ENCODE data around the gene USP40. TPM values are rescaled to one million over a fixed set of nuclear protein-coding genes. Genes with fewer than 3 reads are reported as not detected.

Gene USP40
- total RNA-seq, 2 experiments from 2014 or later: 0.51 to 1.7 TPM

DNA sequence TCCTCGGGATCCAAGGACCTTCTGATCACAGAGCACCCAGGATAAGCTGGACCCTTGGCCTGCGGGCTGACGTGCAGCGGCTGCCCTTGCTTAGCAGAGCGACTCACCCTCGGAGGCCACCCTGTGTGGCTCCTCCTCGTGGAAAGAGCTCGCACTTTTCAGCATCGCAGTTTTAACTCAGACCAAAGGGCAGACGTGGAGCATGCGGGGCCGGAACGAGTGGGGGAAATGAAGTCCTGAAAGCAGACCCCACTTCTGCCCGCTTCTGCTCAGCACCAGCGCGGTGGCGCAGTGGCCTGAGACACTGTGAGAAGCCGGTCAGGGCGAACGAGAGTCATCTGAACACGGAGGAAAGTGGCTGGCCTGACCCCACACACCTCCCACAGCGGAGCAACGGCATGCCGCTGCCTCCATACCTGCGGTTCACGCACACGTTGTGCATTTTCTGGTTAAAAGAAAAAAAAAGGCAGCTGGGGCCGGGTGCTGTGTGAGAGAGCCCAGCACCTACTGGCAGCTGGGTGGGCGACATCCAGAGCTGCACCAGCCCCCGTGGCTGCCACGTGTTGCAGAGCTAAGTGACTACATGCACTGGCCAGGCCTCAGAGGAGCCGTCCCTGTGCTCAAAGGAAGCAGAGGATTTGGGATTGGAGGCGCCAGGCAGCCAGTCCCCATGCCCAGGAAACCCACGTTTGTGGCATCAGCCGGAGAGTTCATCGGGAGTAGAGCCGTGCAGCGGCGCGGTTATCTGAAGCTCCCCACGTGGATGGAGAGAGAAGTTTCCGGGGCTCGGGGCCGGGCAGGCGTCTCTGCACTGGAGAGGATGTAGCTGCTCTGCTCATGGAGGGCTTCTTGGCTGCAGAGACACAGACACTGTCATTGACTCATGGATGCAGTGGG, 89.7 kb downstream of the USP40 start:
- no TSS peak for BruUV-seq (replicated peaks)
- no peaks in the 10 kb centered on the region for H3K9me2 ChIP-seq (ENCODE audit: insufficient read depth, low read length)
- DNase-seq (ENCODE audit: low spot score): no peak
- CTCF ChIA-PET (ENCODE audit: unreplicated experiment): no interaction called here
- TF ChIP-seq EZH2phosphoT487 (IDR thresholded peaks at IDR 0.05; ENCODE audit: borderline replicate concordance, low read depth, low read length): no peak
- TF ChIP-seq, protein P1, sequence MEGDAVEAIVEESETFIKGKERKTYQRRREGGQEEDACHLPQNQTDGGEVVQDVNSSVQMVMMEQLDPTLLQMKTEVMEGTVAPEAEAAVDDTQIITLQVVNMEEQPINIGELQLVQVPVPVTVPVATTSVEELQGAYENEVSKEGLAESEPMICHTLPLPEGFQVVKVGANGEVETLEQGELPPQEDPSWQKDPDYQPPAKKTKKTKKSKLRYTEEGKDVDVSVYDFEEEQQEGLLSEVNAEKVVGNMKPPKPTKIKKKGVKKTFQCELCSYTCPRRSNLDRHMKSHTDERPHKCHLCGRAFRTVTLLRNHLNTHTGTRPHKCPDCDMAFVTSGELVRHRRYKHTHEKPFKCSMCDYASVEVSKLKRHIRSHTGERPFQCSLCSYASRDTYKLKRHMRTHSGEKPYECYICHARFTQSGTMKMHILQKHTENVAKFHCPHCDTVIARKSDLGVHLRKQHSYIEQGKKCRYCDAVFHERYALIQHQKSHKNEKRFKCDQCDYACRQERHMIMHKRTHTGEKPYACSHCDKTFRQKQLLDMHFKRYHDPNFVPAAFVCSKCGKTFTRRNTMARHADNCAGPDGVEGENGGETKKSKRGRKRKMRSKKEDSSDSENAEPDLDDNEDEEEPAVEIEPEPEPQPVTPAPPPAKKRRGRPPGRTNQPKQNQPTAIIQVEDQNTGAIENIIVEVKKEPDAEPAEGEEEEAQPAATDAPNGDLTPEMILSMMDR (conservative IDR thresholded peaks at IDR 0.05; ENCODE audit: low read length): no peak
- no peak overlapping the region for H3K4me2 ChIP-seq (ENCODE audit: low read length)
- no peak overlapping the region for H3K4me3 ChIP-seq (ENCODE audit: low read depth, low read length, poor library complexity, severe bottlenecking)
- no peak overlapping the region for H3K27ac ChIP-seq (ENCODE audit: low read depth, low read length, poor library complexity, severe bottlenecking)
- H3K4me1 ChIP-seq (ENCODE audit: insufficient read depth, low read length, poor library complexity, severe bottlenecking): no peaks in the 10 kb centered on the region
- intact Hi-C loops (cut with micrococcal nuclease; ENCODE audit: unreplicated experiment): no loop called here
- peaks cover 5% of the 10 kb centered on the region; the same call in 1 of the 2 replicates for H3K36me3 ChIP-seq (ENCODE audit: insufficient read depth, low read length)
- no peak overlapping the region for H2AFZ ChIP-seq (ENCODE audit: low read length)
- no peaks in the 10 kb centered on the region for H3K9me3 ChIP-seq (ENCODE audit: low read length)
- H4K20me1 ChIP-seq (ENCODE audit: insufficient read depth, low read length): no peaks in the 10 kb centered on the region
- POLR2A ChIA-PET: interaction anchor here (1.0 kb wide), 1 partner anchor 10 kb away, joined by 3 read pairs; no protein-coding TSS in a partner anchor
- no peaks in the 10 kb centered on the region for H3K79me2 ChIP-seq (ENCODE audit: insufficient read depth, low read depth, low read length)

DNA sequence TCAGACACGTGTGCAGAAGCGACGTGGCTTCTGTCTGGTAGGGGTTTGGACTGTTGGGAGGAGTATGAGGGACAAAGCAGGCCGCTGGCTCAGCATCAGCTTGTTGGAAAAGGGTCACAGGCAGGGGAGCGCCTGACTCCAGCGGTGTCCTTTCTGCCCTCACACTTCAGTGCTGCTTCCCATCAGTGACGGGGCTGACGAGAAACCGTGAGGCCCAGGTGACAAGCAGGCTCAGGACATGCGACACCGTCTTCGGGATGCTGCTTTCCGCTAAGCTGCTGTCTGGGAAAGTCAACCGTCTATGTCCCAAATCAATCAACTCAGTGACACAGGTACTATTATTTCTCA, 90.5 kb downstream of the USP40 start:
- DNase-seq (ENCODE audit: low spot score): no peak
- H3K4me3 ChIP-seq (ENCODE audit: low read depth, low read length, poor library complexity, severe bottlenecking): no peak overlapping the region
- H3K9me3 ChIP-seq (ENCODE audit: low read length): no peaks in the 10 kb centered on the region
- BruUV-seq (replicated peaks): no TSS peak
- no peak overlapping the region for H2AFZ ChIP-seq (ENCODE audit: low read length)
- peaks cover 5% of the 10 kb centered on the region; the same call in 1 of the 2 replicates for H3K36me3 ChIP-seq (ENCODE audit: insufficient read depth, low read length)
- H3K4me1 ChIP-seq (ENCODE audit: insufficient read depth, low read length, poor library complexity, severe bottlenecking): no peaks in the 10 kb centered on the region
- ChIA-PET POLR2A (interaction anchor here (0.5 kb wide), 1 partner anchor 88 kb away, joined by 3 read pairs; no protein-coding TSS in a partner anchor), CTCF (ENCODE audit: unreplicated experiment) (no interaction called here)
- H3K79me2 ChIP-seq (ENCODE audit: insufficient read depth, low read depth, low read length): no peaks in the 10 kb centered on the region
- no peak for TF ChIP-seq EZH2phosphoT487 (IDR thresholded peaks at IDR 0.05; ENCODE audit: borderline replicate concordance, low read depth, low read length)
- TF ChIP-seq, protein P1 (conservative IDR thresholded peaks at IDR 0.05; ENCODE audit: low read length): no peak
- no peak overlapping the region for H3K27ac ChIP-seq (ENCODE audit: low read depth, low read length, poor library complexity, severe bottlenecking)
- intact Hi-C loops (cut with micrococcal nuclease; ENCODE audit: unreplicated experiment): no loop called here
- H3K4me2 ChIP-seq (ENCODE audit: low read length): no peak overlapping the region
- no peaks in the 10 kb centered on the region for H3K9me2 ChIP-seq (ENCODE audit: insufficient read depth, low read length)
- no peaks in the 10 kb centered on the region for H4K20me1 ChIP-seq (ENCODE audit: insufficient read depth, low read length)
